K562 (cell line): ENCODE measurements around the gene CHST15. TPM values are rescaled to one million over a fixed set of nuclear protein-coding genes. Genes with fewer than 3 reads are reported as not detected.

Experiments
- ATAC-seq: fragments of 200-7000 bp; cut with Tn5 transposase; 3 replicates; pipeline ENCODE4 v1.9.1; 2020; ENCODE audit warnings: moderate library complexity
- BruUV-seq: library from RNA; stranded (reverse); fragments of 400-500 nt; replicated peaks from 2 replicates; lab custom pipeline; 2021; lab: Mats Ljungman, UMichigan
- CTCF ChIA-PET: fragments of 300-600 bp; formaldehyde crosslinking; extraction: SDS; loops from one replicate; lab custom pipeline; 2021; ENCODE audit warnings: low intra/inter-chr PET ratio; lab: Yijun Ruan, JAX
- POLR2A ChIA-PET: fragments of 300-600, 350-650 bp; sonication (Branson Sonifier 250); formaldehyde crosslinking; extraction: SDS; loops from one replicate; lab custom pipeline; 2021; ENCODE audit warnings: antibody characterized with exemption, inconsistent platforms; lab: Yijun Ruan, JAX
- DNase-seq, 4 experiments: peaks; one replicate each; pipeline versions ENCODE4 v3.0.0 to v3.0.0-alpha.2; 2011 to 2018; ENCODE audit warnings: low spot score in 3 of 4, mixed read lengths in 3 of 4; ENCODE audit errors: extremely low read depth in 1 of 4
- FAIRE-seq: peaks from 2 replicates; lab custom pipeline; 2011; peaks lifted over from hg19 to GRCh38; lab: Jason Lieb, UNC
- H2AFZ ChIP-seq: 2 replicates; pipeline ENCODE4 v1.6.0; 2011; ENCODE audit warnings: low read depth, low read length, control low read depth, inconsistent platforms
- H3K27ac ChIP-seq: fragments of 200-600 bp; 3 replicates; pipeline ENCODE4 v1.8.0; 2011; ENCODE audit warnings: low read depth, mild to moderate bottlenecking, control low read depth, inconsistent platforms, low read length, moderate library complexity, mixed read lengths; ENCODE audit errors: extremely low read depth
- H3K27me3 ChIP-seq, 2 experiments: fragments of 300-600 bp in 1 of 2; 2 replicates in 1 of 2; 3 replicates in 1 of 2; pipeline versions ENCODE4 v1.6.0 to v1.8.0; 2011; ENCODE audit warnings: inconsistent platforms in 2 of 2, low read length in 2 of 2, mild to moderate bottlenecking in 1 of 2, mixed read lengths in 1 of 2, moderate library complexity in 1 of 2; ENCODE audit not compliant: control insufficient read depth in 2 of 2, insufficient read depth in 2 of 2
- H3K36me3 ChIP-seq: fragments of 300-600 bp; 3 replicates; pipeline ENCODE4 v1.8.0; 2011; ENCODE audit warnings: mild to moderate bottlenecking, low read length, inconsistent platforms; ENCODE audit not compliant: control insufficient read depth, insufficient read depth
- H3K4me1 ChIP-seq, 2 experiments: fragments of 200-600 bp in 1 of 2; replicated peaks in 1 of 2; 2 replicates in 1 of 2; 3 replicates in 1 of 2; pipeline versions ENCODE4 v1.5.1 to v1.8.0; 2011; ENCODE audit warnings: inconsistent platforms in 2 of 2, low read length in 2 of 2, mild to moderate bottlenecking in 1 of 2, mixed read lengths in 1 of 2, moderate library complexity in 1 of 2; ENCODE audit not compliant: control insufficient read depth in 2 of 2, insufficient read depth in 2 of 2
- H3K4me2 ChIP-seq: 2 replicates; pipeline ENCODE4 v1.6.1; 2011; ENCODE audit warnings: low read length, control low read depth, inconsistent platforms, mixed read lengths; ENCODE audit not compliant: insufficient read depth
- H3K4me3 ChIP-seq: fragments of 200-600 bp; sonication (generic), shearing (Covaris generic); 2 replicates; pipeline ENCODE4 v1.5.1; 2016; ENCODE audit warnings: control low read depth, inconsistent platforms
- H3K79me2 ChIP-seq: fragments of 200-600 bp; 3 replicates; pipeline ENCODE4 v1.8.0; 2011; ENCODE audit warnings: low read length, inconsistent platforms; ENCODE audit not compliant: control insufficient read depth, insufficient read depth
- H3K9ac ChIP-seq, 2 experiments: 2 replicates each; pipeline versions ENCODE4 v1.6.0 to v1.6.1; 2011; ENCODE audit warnings: low read depth in 2 of 2, low read length in 2 of 2, control low read depth in 1 of 2, inconsistent platforms in 1 of 2, mild to moderate bottlenecking in 1 of 2, mixed read lengths in 1 of 2; ENCODE audit not compliant: insufficient read depth in 1 of 2
- H3K9me1 ChIP-seq: one replicate; pipeline ENCODE4 v1.6.0; 2011; ENCODE audit warnings: inconsistent platforms, mild to moderate bottlenecking, low read length, moderate library complexity; ENCODE audit not compliant: control insufficient read depth, insufficient read depth
- H3K9me3 ChIP-seq: replicated peaks from 2 replicates; pipeline ENCODE4 v1.5.1; 2011; ENCODE audit warnings: low read depth, low read length, inconsistent platforms; ENCODE audit not compliant: control insufficient read depth, insufficient read depth
- H4K20me1 ChIP-seq: replicated peaks from 2 replicates; pipeline ENCODE4 v1.6.1; 2011; ENCODE audit warnings: low read length, inconsistent platforms, mixed read lengths; ENCODE audit not compliant: control insufficient read depth, insufficient read depth
- CTBP1 ChIP-seq: fragments of 450-650 bp; IDR thresholded peaks from 2 replicates; pipeline ENCODE4 v1.6.1; 2016; ENCODE audit warnings: borderline replicate concordance
- GABPA ChIP-seq: fragments of 200-800 bp; sonication (Bioruptor generic); conservative IDR thresholded peaks from 2 replicates; pipeline ENCODE4 v1.6.1; 2016; ENCODE audit warnings: low read depth, missing genetic modification characterization, missing compliant biosample characterization
- LARP7 ChIP-seq: fragments of 450-650 bp; IDR thresholded peaks from 2 replicates; pipeline ENCODE4 v1.6.1; 2016
- PHF8 ChIP-seq: fragments of 200-600 bp; sonication (generic); IDR thresholded peaks from 2 replicates; pipeline ENCODE4 v1.6.1; 2012; ENCODE audit warnings: mixed run types, mild to moderate bottlenecking, inconsistent platforms, low read length, moderate library complexity, borderline replicate concordance
- SAP30 ChIP-seq: fragments of 200-600 bp; sonication (generic); IDR thresholded peaks from 2 replicates; pipeline ENCODE4 v1.6.1; 2012; ENCODE audit warnings: borderline replicate concordance, low read depth, mild to moderate bottlenecking, moderate library complexity, low read length, control low read depth, inconsistent platforms; ENCODE audit not compliant: insufficient read depth, poor library complexity, severe bottlenecking
- TCF7L2 ChIP-seq: fragments of 150-350 bp; IDR thresholded peaks from 2 replicates; pipeline ENCODE4 v1.6.1; 2016; ENCODE audit warnings: low read depth, mild to moderate bottlenecking, low read length, moderate library complexity
- ZKSCAN8 ChIP-seq: fragments of 200-800 bp; sonication (Bioruptor generic); IDR thresholded peaks from 2 replicates; pipeline ENCODE4 v1.6.1; 2016; ENCODE audit warnings: missing genetic modification characterization, missing compliant biosample characterization
- ZNF707 ChIP-seq: fragments of 250-450 bp; sonication (Bioruptor Pico); conservative IDR thresholded peaks from 2 replicates; pipeline ENCODE4 v1.8.0; 2022; ENCODE audit warnings: inconsistent platforms, mild to moderate bottlenecking, moderate library complexity
- WGBS: fragments of 100-300 bp; shearing (Covaris generic); methylation state at CpG from one replicate; pipeline ENCODE4 v1.1.6; 2016; ENCODE audit warnings: low coverage, mixed read lengths; ENCODE audit not compliant: insufficient coverage; ENCODE audit errors: missing lambda C conversion rate; 5-methylcytosine and 5-hydroxymethylcytosine counted together
- in situ Hi-C: fragments of 300-500 bp; cut with MboI; formaldehyde crosslinking; loops from 4 replicates; pipeline ENCODE4 v1.15.0; 2018; ENCODE audit warnings: inconsistent platforms, mixed read lengths
- intact Hi-C: fragments of 100-400 bp; cut with micrococcal nuclease; formaldehyde crosslinking; loops from 2 replicates; pipeline ENCODE4 v1.14.2; 2022
- polyA plus RNA-seq, 8 experiments: library from polyadenylated mRNA; depleted of rRNA in 4 of 8; stranded (reverse) in 5 of 8; unstranded in 3 of 8; fragments of >200 nt; fragmentation: Nextera tagmentation in 2 of 8; fragmentation: Illumina TruSeq in 1 of 8; extraction: Ambion mirVana in 2 of 8; extraction: Trizol in 1 of 8; gene quantifications; 2 replicates each; pipeline versions ENCODE4 v1.2.1 to v1.2.3, GENCODE V29; 2011 to 2014; ENCODE audit warnings: inconsistent platforms in 1 of 8, missing spikeins in 1 of 8
- total RNA-seq, 7 experiments: library from RNA; depleted of rRNA in 6 of 7; stranded (reverse); fragments of >200 nt in 6 of 7; fragmentation: Illumina TruSeq in 2 of 7; extraction: Trizol in 2 of 7; gene quantifications; 2 replicates each; pipeline versions ENCODE4 v1.2.1 to v1.2.3, GENCODE V29; 2011 to 2021; ENCODE audit warnings: low replicate concordance in 1 of 7

Gene CHST15
- total and polyA plus RNA-seq, 9 of the 15 experiments (the other 6 are each of a cell fraction or from before 2014, with no cell fraction given): 0.04 to 0.16 (median 0.08) TPM

DNA sequence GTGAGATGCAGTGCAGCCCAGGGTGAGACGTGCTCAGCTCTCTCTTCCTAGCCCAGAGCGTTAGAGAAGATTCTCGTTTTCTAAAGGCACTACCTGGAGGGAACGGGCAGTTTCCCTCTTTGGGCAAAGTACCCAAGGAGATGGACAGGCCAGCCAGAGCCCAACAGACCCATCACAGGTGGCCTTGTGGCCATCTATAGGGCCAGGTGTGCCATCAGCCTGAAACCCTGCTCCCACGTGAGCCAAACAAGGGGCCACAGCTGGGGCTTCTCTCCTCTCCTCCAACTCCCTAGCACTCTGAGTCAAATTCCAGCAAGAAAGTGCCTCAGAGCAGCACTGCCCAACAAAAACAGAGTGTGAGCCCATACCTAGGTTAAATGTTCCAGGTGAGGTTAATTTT, 22.3 kb downstream of the CHST15 start:
- 0% methylated on average over 1 of the region's 5 CpGs for WGBS
- H3K27me3 ChIP-seq: peaks cover 0 to 49% of the 10 kb centered on the region in 2 experiments; a peak in 3 of 5 replicates
- no peaks in the 10 kb centered on the region for H4K20me1 ChIP-seq
- no peaks in the 10 kb centered on the region for H3K9me1 ChIP-seq
- no peak for FAIRE-seq
- H3K4me1 ChIP-seq: no peaks in the 10 kb centered on the region
- no peak for ATAC-seq
- no peaks in the 10 kb centered on the region for H3K36me3 ChIP-seq
- no peak overlapping the region for H2AFZ ChIP-seq
- H3K9ac ChIP-seq: no peak overlapping the region
- intact Hi-C loops: no loop called here
- no peaks in the 10 kb centered on the region for H3K9me3 ChIP-seq
- no peak overlapping the region for H3K27ac ChIP-seq
- CTCF ChIA-PET: no interaction called here
- no peak for TF ChIP-seq CTBP1
- TF ChIP-seq TCF7L2: no peak
- TF ChIP-seq LARP7: no peak
- no peak for TF ChIP-seq SAP30
- TF ChIP-seq PHF8: no peak
- TF ChIP-seq GABPA (tag): no peak
- TF ChIP-seq ZNF707 (CRISPR knock-in tag): no peak
- TF ChIP-seq ZKSCAN8: no peak
- TF ChIP-seq, all 486 proteins: peak for 0
- in situ Hi-C loops: no loop called here
- POLR2A ChIA-PET: interaction anchor here (0.8 kb wide), 1 partner anchor 16 kb away, joined by 3 read pairs; no protein-coding TSS in a partner anchor
- H3K79me2 ChIP-seq: no peaks in the 10 kb centered on the region
- no TSS peak for BruUV-seq
- no peak overlapping the region for H3K4me2 ChIP-seq
- no peak overlapping the region for H3K4me3 ChIP-seq
- DNase-seq: no peak
